SK-N-SH treated with all-trans-retinoic acid at 6 μM for 48 hours (cell line): ENCODE measurements around the gene CNTROB.

Source experiments
- ATAC-seq: fragments of 200-7000 bp; cut with Tn5 transposase; 3 replicates; pipeline ENCODE4 v1.9.1; 2020; ENCODE audit warnings: mild to moderate bottlenecking, moderate library complexity
- ARNTL ChIP-seq: fragments of 450-650 bp; formaldehyde crosslinking; IDR thresholded peaks from 2 replicates; pipeline ENCODE4 v1.5.0; 2020; ENCODE audit warnings: low read depth, mild to moderate bottlenecking, moderate library complexity, borderline replicate concordance
- BACH2 ChIP-seq: fragments of 250-450 bp; sonication (Bioruptor Pico); IDR thresholded peaks from 2 replicates; pipeline ENCODE4 v1.9.0; 2021; ENCODE audit warnings: mild to moderate bottlenecking, borderline replicate concordance
- CREB5 ChIP-seq: fragments of 250-450 bp; sonication (Bioruptor Pico); IDR thresholded peaks from 2 replicates; pipeline ENCODE4 v1.5.1; 2020; ENCODE audit warnings: low read depth, mild to moderate bottlenecking, moderate library complexity
- CSDC2 ChIP-seq: fragments of 250-450 bp; sonication (Bioruptor Pico); IDR thresholded peaks from 2 replicates; pipeline ENCODE4 v1.5.0; 2020; ENCODE audit warnings: mild to moderate bottlenecking, moderate library complexity
- ESRRG ChIP-seq: fragments of 250-450 bp; sonication (Bioruptor Pico); IDR thresholded peaks from 2 replicates; pipeline ENCODE4 v1.6.1; 2021; ENCODE audit warnings: mild to moderate bottlenecking
- GLIS3 ChIP-seq: fragments of 250-450 bp; sonication (Bioruptor Pico); IDR thresholded peaks from 2 replicates; pipeline ENCODE4 v1.5.0; 2020; ENCODE audit warnings: mild to moderate bottlenecking, moderate library complexity
- ISL1 ChIP-seq: fragments of 250-450 bp; sonication (Bioruptor Pico); IDR thresholded peaks from 2 replicates; pipeline ENCODE4 v2.1.2; 2022; ENCODE audit warnings: mild to moderate bottlenecking, moderate library complexity
- OSR1 ChIP-seq: fragments of 250-450 bp; sonication (Bioruptor Pico); IDR thresholded peaks from 2 replicates; pipeline ENCODE4 v1.8.0; 2022; ENCODE audit warnings: moderate library complexity, mild to moderate bottlenecking, inconsistent platforms
- POU6F1 ChIP-seq: fragments of 250-450 bp; sonication (Bioruptor Pico); IDR thresholded peaks from 2 replicates; pipeline ENCODE4 v1.8.0; 2021; ENCODE audit warnings: low read depth, mild to moderate bottlenecking, moderate library complexity, borderline replicate concordance
- RARB ChIP-seq: fragments of 250-450 bp; sonication (Bioruptor Pico); IDR thresholded peaks from 2 replicates; pipeline ENCODE4 v1.8.0; 2021; ENCODE audit warnings: mild to moderate bottlenecking, moderate library complexity
- SNAI2 ChIP-seq: fragments of 250-450 bp; sonication (Bioruptor Pico); IDR thresholded peaks from 2 replicates; pipeline ENCODE4 v1.5.0; 2020; ENCODE audit warnings: mild to moderate bottlenecking, moderate library complexity
- TCF4 ChIP-seq: fragments of 250-450 bp; sonication (Bioruptor Pico); IDR thresholded peaks from 2 replicates; pipeline ENCODE4 v1.8.0; 2021; ENCODE audit warnings: mild to moderate bottlenecking, moderate library complexity, borderline replicate concordance
- TOX ChIP-seq: fragments of 250-450 bp; sonication (Bioruptor Pico); IDR thresholded peaks from 2 replicates; pipeline ENCODE4 v1.8.0; 2021; ENCODE audit warnings: mild to moderate bottlenecking, moderate library complexity, borderline replicate concordance
- TSHZ2 ChIP-seq: fragments of 250-450 bp; sonication (Bioruptor Pico); IDR thresholded peaks from 2 replicates; pipeline ENCODE4 v1.5.0; 2020; ENCODE audit warnings: mild to moderate bottlenecking, moderate library complexity
- ZC3H10 ChIP-seq: fragments of 250-450 bp; sonication (Bioruptor Pico); IDR thresholded peaks from 2 replicates; pipeline ENCODE4 v1.5.1; 2021; ENCODE audit warnings: mild to moderate bottlenecking, moderate library complexity
- ZFP3 ChIP-seq: fragments of 250-450 bp; sonication (Bioruptor Pico); IDR thresholded peaks from 2 replicates; pipeline ENCODE4 v1.5.0; 2020; ENCODE audit warnings: mild to moderate bottlenecking, moderate library complexity
- ZFP30 ChIP-seq: fragments of 450-650 bp; formaldehyde crosslinking; IDR thresholded peaks from 2 replicates; pipeline ENCODE4 v1.5.0; 2022; ENCODE audit warnings: mild to moderate bottlenecking, moderate library complexity
- ZNF70 ChIP-seq: fragments of 450-650 bp; formaldehyde crosslinking; IDR thresholded peaks from 2 replicates; pipeline ENCODE4 v1.5.0; 2020; ENCODE audit warnings: mild to moderate bottlenecking, moderate library complexity
- ZNF8 ChIP-seq: fragments of 450-650 bp; formaldehyde crosslinking; IDR thresholded peaks from 2 replicates; pipeline ENCODE4 v1.5.0; 2020; ENCODE audit warnings: mild to moderate bottlenecking, moderate library complexity
- TF ChIP-seq, protein P1 (sequence below): fragments of 250-450 bp; sonication (Bioruptor Pico); IDR thresholded peaks from 2 replicates; pipeline ENCODE4 v1.8.0; 2020; ENCODE audit warnings: mild to moderate bottlenecking, moderate library complexity, borderline replicate concordance

CNTROB gene

GRCh38 chr17:7955414-7956227, 23.6 kb downstream of the CNTROB start:
- peak; percentile 45 for ATAC-seq
- no peak for TF ChIP-seq CREB5 (CRISPR knock-in tag)
- no peak for TF ChIP-seq ESRRG (CRISPR knock-in tag)
- TF ChIP-seq GLIS3 = no peak
- no peak for TF ChIP-seq ZFP30 (CRISPR knock-in tag)
- TF ChIP-seq OSR1 (CRISPR knock-in tag) = no peak
- no peak for TF ChIP-seq TCF4
- TF ChIP-seq ZNF70 (CRISPR knock-in tag) = no peak
- no peak for TF ChIP-seq BACH2 (CRISPR knock-in tag)
- TF ChIP-seq ARNTL (CRISPR knock-in tag) = no peak
- TF ChIP-seq SNAI2 (CRISPR knock-in tag) = no peak
- no peak for TF ChIP-seq TOX (CRISPR knock-in tag)
- TF ChIP-seq, protein P1, sequence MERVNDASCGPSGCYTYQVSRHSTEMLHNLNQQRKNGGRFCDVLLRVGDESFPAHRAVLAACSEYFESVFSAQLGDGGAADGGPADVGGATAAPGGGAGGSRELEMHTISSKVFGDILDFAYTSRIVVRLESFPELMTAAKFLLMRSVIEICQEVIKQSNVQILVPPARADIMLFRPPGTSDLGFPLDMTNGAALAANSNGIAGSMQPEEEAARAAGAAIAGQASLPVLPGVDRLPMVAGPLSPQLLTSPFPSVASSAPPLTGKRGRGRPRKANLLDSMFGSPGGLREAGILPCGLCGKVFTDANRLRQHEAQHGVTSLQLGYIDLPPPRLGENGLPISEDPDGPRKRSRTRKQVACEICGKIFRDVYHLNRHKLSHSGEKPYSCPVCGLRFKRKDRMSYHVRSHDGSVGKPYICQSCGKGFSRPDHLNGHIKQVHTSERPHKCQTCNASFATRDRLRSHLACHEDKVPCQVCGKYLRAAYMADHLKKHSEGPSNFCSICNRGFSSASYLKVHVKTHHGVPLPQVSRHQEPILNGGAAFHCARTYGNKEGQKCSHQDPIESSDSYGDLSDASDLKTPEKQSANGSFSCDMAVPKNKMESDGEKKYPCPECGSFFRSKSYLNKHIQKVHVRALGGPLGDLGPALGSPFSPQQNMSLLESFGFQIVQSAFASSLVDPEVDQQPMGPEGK (CRISPR knock-in tag) = no peak
- no peak for TF ChIP-seq POU6F1

DNA sequence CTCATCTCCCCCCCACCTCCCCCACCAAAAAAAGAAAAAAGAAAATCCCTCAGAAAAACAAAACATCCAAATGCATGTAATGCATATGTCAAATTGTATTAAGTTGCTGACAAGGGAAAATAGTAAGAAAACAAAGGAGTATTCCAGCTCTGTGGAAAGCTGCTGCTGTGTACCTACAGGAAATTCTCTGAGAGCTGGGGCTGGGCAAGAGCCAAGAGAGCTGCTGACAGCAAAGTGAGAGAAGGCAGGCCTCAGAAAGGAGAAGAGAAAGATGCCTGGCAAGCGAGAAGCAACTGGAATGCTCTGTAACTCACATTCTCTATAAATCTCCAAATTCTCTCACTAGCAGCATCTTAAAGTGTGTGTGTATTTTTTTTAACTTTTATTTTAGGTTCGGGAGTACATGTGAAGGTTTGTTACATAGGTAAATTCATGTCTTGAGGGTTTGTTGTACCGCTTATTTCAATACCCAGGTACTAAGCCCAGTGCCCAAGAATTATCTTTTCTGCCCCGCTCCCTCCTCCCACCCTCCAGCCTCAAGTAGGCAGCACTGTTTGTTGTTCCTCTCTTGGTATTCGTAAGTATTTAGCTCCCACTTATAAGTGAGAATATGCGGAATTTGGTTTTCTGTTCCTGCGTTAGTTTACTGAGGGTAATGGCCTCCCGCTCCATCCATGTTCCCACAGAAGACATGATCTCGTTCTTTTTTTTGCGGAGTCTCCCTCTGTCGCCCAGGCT, 24.4 kb downstream of the CNTROB start:
- TF ChIP-seq ZFP3 (no peak), ESRRG (CRISPR knock-in tag) (no peak), TCF4 (0 out of 2 replicates have a peak, but pooled peaks have one; percentile 31)
- peak; percentile 96 for ATAC-seq

- no peak for TF ChIP-seq ZC3H10 (CRISPR knock-in tag)
- TF ChIP-seq TCF4 = no peak
- TF ChIP-seq, protein P1 (CRISPR knock-in tag) = no peak
- no peak for TF ChIP-seq TOX (CRISPR knock-in tag)
- TF ChIP-seq RARB = no peak
- TF ChIP-seq ZNF8 = no peak
- no peak for TF ChIP-seq POU6F1
- no peak for TF ChIP-seq CREB5 (CRISPR knock-in tag)
- no peak for TF ChIP-seq CSDC2 (CRISPR knock-in tag)
- TF ChIP-seq ISL1 (CRISPR knock-in tag) = no peak
- no peak for TF ChIP-seq ARNTL (CRISPR knock-in tag)
- no peak for TF ChIP-seq SNAI2 (CRISPR knock-in tag)
- TF ChIP-seq OSR1 (CRISPR knock-in tag) = no peak
- no peak for TF ChIP-seq ESRRG (CRISPR knock-in tag)
- TF ChIP-seq TSHZ2 (CRISPR knock-in tag) = no peak
- TF ChIP-seq ZNF70 (CRISPR knock-in tag) = no peak
- no peak for TF ChIP-seq ZFP30 (CRISPR knock-in tag)
- TF ChIP-seq, all 23 proteins: peak for 0
- ATAC-seq = no peak
Measured at GRCh38 chr17:7959503-7960253, 27.7 kb downstream of the CNTROB start.
